ENCODE data around the gene ANKRD24. TPM values are rescaled to one million over a fixed set of nuclear protein-coding genes. Genes with fewer than 3 reads are reported as not detected.
"Not testable (repeated sequence)": the region's sequence is repeated elsewhere in the genome, so short reads cannot be mapped to it uniquely, and the experiment has no call there.

Gene ANKRD24
- total and polyA plus RNA-seq, 9 donors: 0.45 to 1.3 (median 1.2) TPM

GRCh38 chr19:4217429-4218264, 35.2 kb downstream of the ANKRD24 start:
- H3K36me3 ChIP-seq: no peaks in the 10 kb centered on the region
- no peaks in the 10 kb centered on the region for H3K9me3 ChIP-seq
- no peak overlapping the region for H3K4me3 ChIP-seq
- DNase-seq: no peak
- no peaks in the 10 kb centered on the region for H3K27me3 ChIP-seq
- no peak for TF ChIP-seq EP300 (IDR thresholded peaks at IDR 0.05)
- TF ChIP-seq CTCF (IDR thresholded peaks at IDR 0.05): no peak
- no peak for TF ChIP-seq POLR2A (IDR thresholded peaks at IDR 0.05)
- intact Hi-C loops (cut with DNase I): no loop called here
- no peak overlapping the region for H3K27ac ChIP-seq
- 92 to 93% (median 92%) methylated on average over 76 to 81 of the region's 81 CpGs for WGBS, 3 donors
- H3K4me1 ChIP-seq (ENCODE audit: insufficient read depth): no peaks in the 10 kb centered on the region

- DNase-seq; H3K27me3 ChIP-seq; H3K4me3 ChIP-seq; H3K9me3 ChIP-seq; H3K4me1 ChIP-seq (ENCODE audit: insufficient read depth); H3K27ac ChIP-seq; H3K36me3 ChIP-seq; intact Hi-C loops (cut with DNase I): not testable (repeated sequence)
- WGBS, 3 donors: 83 to 100% (median 88%) methylated on average over 1 of the region's 1 CpG
Observed at GRCh38 chr19:4218523-4218922, 36.0 kb downstream of the ANKRD24 start.

GRCh38 chr19:4220188-4220587, 37.7 kb downstream of the ANKRD24 start:
- no peak for DNase-seq
- intact Hi-C loops (cut with DNase I): no loop called here
- Histone ChIP-seq H3K27me3 (no peaks in the 10 kb centered on the region), H3K27ac (no peak overlapping the region), H3K4me3 (no peak overlapping the region), H3K9me3 (no peaks in the 10 kb centered on the region), H3K4me1 (ENCODE audit: insufficient read depth) (no peaks in the 10 kb centered on the region), H3K36me3 (no peaks in the 10 kb centered on the region)
- 81 to 89% (median 84%) methylated on average over 7 of the region's 7 CpGs for WGBS, 3 donors
- TF ChIP-seq POLR2A (IDR thresholded peaks at IDR 0.05): no peak
- no peak for TF ChIP-seq EP300 (IDR thresholded peaks at IDR 0.05)
- TF ChIP-seq CTCF (IDR thresholded peaks at IDR 0.05): no peak

- Histone ChIP-seq H3K4me3 (no peak overlapping the region), H3K4me1 (ENCODE audit: insufficient read depth) (no peaks in the 10 kb centered on the region), H3K27me3 (no peaks in the 10 kb centered on the region), H3K9me3 (no peaks in the 10 kb centered on the region), H3K27ac (no peak overlapping the region), H3K36me3 (no peaks in the 10 kb centered on the region)
- WGBS, 3 donors: 56 to 61% (median 58%) methylated on average over 15 of the region's 15 CpGs
- TF ChIP-seq EP300 (IDR thresholded peaks at IDR 0.05): no peak
- no peak for TF ChIP-seq POLR2A (IDR thresholded peaks at IDR 0.05)
- no peak for TF ChIP-seq CTCF (IDR thresholded peaks at IDR 0.05)
- intact Hi-C loops (cut with DNase I): no loop called here
- DNase-seq: no peak
Observed at GRCh38 chr19:4224470-4224869, 42.0 kb downstream of the ANKRD24 start.

- intact Hi-C loops (cut with DNase I): no loop called here
- no peaks in the 10 kb centered on the region for H3K4me1 ChIP-seq (ENCODE audit: insufficient read depth)
- H3K9me3 ChIP-seq: no peaks in the 10 kb centered on the region
- H3K27me3 ChIP-seq: no peaks in the 10 kb centered on the region
- 59 to 62% (median 62%) methylated on average over 8 of the region's 8 CpGs for WGBS, 3 donors
- TF ChIP-seq CTCF (IDR thresholded peaks at IDR 0.05) (no peak), POLR2A (IDR thresholded peaks at IDR 0.05) (no peak), EP300 (IDR thresholded peaks at IDR 0.05) (no peak)
- H3K27ac ChIP-seq: no peak overlapping the region
- DNase-seq: no peak
- H3K36me3 ChIP-seq: no peaks in the 10 kb centered on the region
- no peak overlapping the region for H3K4me3 ChIP-seq
Observed at GRCh38 chr19:4225885-4226284, 43.4 kb downstream of the ANKRD24 start.

All from ovary (tissue), 9 donors.